HepG2 (cell line): Measurements from ENCODE around the gene WWC2. TPM values are rescaled to one million over a fixed set of nuclear protein-coding genes. Genes with fewer than 3 reads are reported as not detected.

Source experiments
- ARNT ChIP-seq: fragments of 450-650 bp; IDR thresholded peaks from 2 replicates; pipeline ENCODE4 v1.6.1; 2017
- ERF ChIP-seq: IDR thresholded peaks from 2 replicates; pipeline ENCODE4 v1.6.1; 2018; ENCODE audit warnings: missing biosample characterization, missing genetic modification reagents
- FOXA3 ChIP-seq: IDR thresholded peaks from 2 replicates; pipeline ENCODE4 v1.6.1; 2016; ENCODE audit warnings: missing genetic modification reagents, missing compliant biosample characterization
- HOXA3 ChIP-seq: sonication (generic); formaldehyde crosslinking; IDR thresholded peaks from 2 replicates; pipeline ENCODE4 v1.5.0; 2020; ENCODE audit warnings: missing genetic modification reagents
- HOXA5 ChIP-seq: sonication (generic); formaldehyde crosslinking; IDR thresholded peaks from 2 replicates; pipeline ENCODE4 v1.4.0; 2020; ENCODE audit warnings: missing genetic modification reagents
- KDM5B ChIP-seq: sonication (generic); formaldehyde crosslinking; IDR thresholded peaks from 2 replicates; pipeline ENCODE4 v1.4.0; 2020; ENCODE audit warnings: missing genetic modification reagents, mild to moderate bottlenecking, borderline replicate concordance
- NFYC ChIP-seq: IDR thresholded peaks from 2 replicates; pipeline ENCODE4 v1.6.1; 2016; ENCODE audit warnings: missing genetic modification reagents, missing compliant biosample characterization
- SMAD3 ChIP-seq: sonication (generic); formaldehyde crosslinking; IDR thresholded peaks from 2 replicates; pipeline ENCODE4 v1.4.0; 2020; ENCODE audit warnings: missing genetic modification reagents
- SMAD9 ChIP-seq: sonication (generic); formaldehyde crosslinking; IDR thresholded peaks from 2 replicates; pipeline ENCODE4 v1.5.1; 2020; ENCODE audit warnings: mild to moderate bottlenecking, missing genetic modification reagents
- SMYD3 ChIP-seq: sonication (generic); formaldehyde crosslinking; IDR thresholded peaks from 2 replicates; pipeline ENCODE4 v1.8.1; 2023; ENCODE audit warnings: mild to moderate bottlenecking, missing genetic modification reagents
- SOX5 ChIP-seq: IDR thresholded peaks from 2 replicates; pipeline ENCODE4 v1.6.1; 2016; ENCODE audit warnings: borderline replicate concordance
- SPEN ChIP-seq: sonication (generic); formaldehyde crosslinking; IDR thresholded peaks from 2 replicates; pipeline ENCODE4 v1.5.1; 2020; ENCODE audit warnings: low read depth, mild to moderate bottlenecking, missing genetic modification reagents
- ZIK1 ChIP-seq: sonication (generic); formaldehyde crosslinking; IDR thresholded peaks from 2 replicates; pipeline ENCODE4 v1.5.0; 2020; ENCODE audit warnings: mild to moderate bottlenecking, low read depth, missing genetic modification reagents, borderline replicate concordance
- ZMAT3 ChIP-seq: sonication (generic); formaldehyde crosslinking; conservative IDR thresholded peaks from 2 replicates; pipeline ENCODE4 v1.7.0; 2021; ENCODE audit warnings: missing genetic modification reagents
- ZMYM4 ChIP-seq: sonication (generic); formaldehyde crosslinking; IDR thresholded peaks from 2 replicates; pipeline ENCODE4 v1.8.1; 2023; ENCODE audit warnings: mild to moderate bottlenecking, missing genetic modification reagents
- ZNF24 ChIP-seq: fragments of 450-650 bp; IDR thresholded peaks from 2 replicates; pipeline ENCODE4 v1.6.1; 2017; ENCODE audit warnings: antibody characterized with exemption, mild to moderate bottlenecking
- ZNF33A ChIP-seq: sonication (generic); formaldehyde crosslinking; IDR thresholded peaks from 2 replicates; pipeline ENCODE4 v1.5.1; 2020; ENCODE audit warnings: missing genetic modification reagents, mild to moderate bottlenecking, moderate library complexity, borderline replicate concordance
- ZNF383 ChIP-seq: sonication (generic); formaldehyde crosslinking; IDR thresholded peaks from 2 replicates; pipeline ENCODE4 v1.4.0; 2020; ENCODE audit warnings: missing genetic modification reagents, mild to moderate bottlenecking, borderline replicate concordance
- ZNF629 ChIP-seq: sonication (generic); formaldehyde crosslinking; conservative IDR thresholded peaks from 2 replicates; pipeline ENCODE4 v1.5.0; 2020; ENCODE audit warnings: missing genetic modification reagents
- ZNF776 ChIP-seq: sonication (generic); formaldehyde crosslinking; IDR thresholded peaks from 2 replicates; pipeline ENCODE4 v1.4.0; 2020; ENCODE audit warnings: mild to moderate bottlenecking, missing genetic modification reagents
- ZNF782 ChIP-seq: sonication (generic); formaldehyde crosslinking; IDR thresholded peaks from 2 replicates; pipeline ENCODE4 v1.4.0; 2020; ENCODE audit warnings: missing genetic modification reagents, mild to moderate bottlenecking, borderline replicate concordance
- ZSCAN20 ChIP-seq: sonication (generic); formaldehyde crosslinking; IDR thresholded peaks from 2 replicates; pipeline ENCODE4 v1.4.0; 2020; ENCODE audit warnings: missing genetic modification reagents, mild to moderate bottlenecking, borderline replicate concordance
- polyA plus RNA-seq, 8 experiments: library from polyadenylated mRNA; depleted of rRNA in 3 of 8; stranded (reverse) in 7 of 8; unstranded in 1 of 8; fragments of >200 nt; fragmentation: Illumina TruSeq in 4 of 8; extraction: Trizol in 4 of 8; gene quantifications; 2 replicates each; pipeline versions ENCODE4 v1.2.1 to v1.2.3, GENCODE V29; 2011 to 2016; ENCODE audit warnings: low read depth in 4 of 8, missing spikeins in 1 of 8, mixed read lengths in 1 of 8; ENCODE audit not compliant: insufficient read depth in 1 of 8
- total RNA-seq, 5 experiments: library from RNA; depleted of rRNA; stranded (reverse); fragments of >200 nt; fragmentation: Illumina TruSeq; extraction: Trizol; gene quantifications; 2 replicates each; pipeline ENCODE4 v1.2.3, GENCODE V29; 2016; ENCODE audit warnings: low read depth in 1 of 5
- TF ChIP-seq, protein P1 (sequence below): sonication (generic); formaldehyde crosslinking; IDR thresholded peaks from 2 replicates; pipeline ENCODE4 v1.5.0; 2020; ENCODE audit warnings: missing genetic modification reagents
- TF ChIP-seq, protein P2 (sequence below): sonication (generic); formaldehyde crosslinking; IDR thresholded peaks from 2 replicates; pipeline ENCODE4 v1.4.0; 2020; ENCODE audit warnings: missing genetic modification reagents
- TF ChIP-seq, protein P3 (sequence below): sonication (generic); formaldehyde crosslinking; IDR thresholded peaks from 2 replicates; pipeline ENCODE4 v1.8.1; 2023; ENCODE audit warnings: missing genetic modification reagents, inconsistent platforms, borderline replicate concordance

Gene WWC2
- total and polyA plus RNA-seq, 2 of the 13 experiments (the other 11 are each of a cell fraction or from before 2014, with no cell fraction given), result 40.0 to 50.1 TPM

DNA sequence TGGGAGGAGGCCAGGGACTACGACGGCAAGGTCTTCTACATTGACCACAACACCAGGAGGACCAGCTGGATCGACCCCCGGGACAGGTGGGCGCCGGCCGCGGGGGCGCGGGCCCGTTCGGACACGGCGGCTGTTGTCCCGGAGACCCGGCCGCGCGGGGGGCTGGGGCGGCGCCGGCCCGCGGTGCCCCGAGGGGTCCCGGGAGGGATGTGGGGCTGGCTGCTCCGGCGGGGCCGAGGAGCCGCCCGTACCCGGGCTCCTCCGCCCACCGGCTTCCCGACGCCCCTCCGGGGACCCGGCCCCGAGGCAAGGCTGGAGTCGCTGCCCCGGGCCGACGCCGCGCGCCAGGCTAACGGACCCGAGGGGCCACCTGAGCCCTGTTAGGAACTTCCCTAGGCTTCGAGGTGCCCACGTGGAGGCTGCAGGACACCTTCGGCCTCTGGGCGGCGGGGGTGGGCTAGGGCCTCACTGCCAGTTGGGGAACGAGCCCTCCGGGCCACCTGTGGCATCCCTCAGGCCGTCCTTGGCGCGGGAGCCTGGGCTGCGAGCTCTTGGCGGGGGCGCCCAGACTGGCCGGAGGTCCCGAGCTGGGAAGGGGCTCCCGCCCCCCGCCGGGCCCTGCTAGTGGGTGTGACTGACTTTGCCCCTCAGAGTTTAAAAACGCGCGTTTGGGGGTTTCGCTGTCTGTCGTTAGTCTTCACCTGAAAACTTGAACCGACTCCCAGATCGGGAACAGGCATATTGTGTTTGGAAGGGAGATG is 660 bp downstream of the WWC2 start (continued):
- TF ChIP-seq, protein P1, sequence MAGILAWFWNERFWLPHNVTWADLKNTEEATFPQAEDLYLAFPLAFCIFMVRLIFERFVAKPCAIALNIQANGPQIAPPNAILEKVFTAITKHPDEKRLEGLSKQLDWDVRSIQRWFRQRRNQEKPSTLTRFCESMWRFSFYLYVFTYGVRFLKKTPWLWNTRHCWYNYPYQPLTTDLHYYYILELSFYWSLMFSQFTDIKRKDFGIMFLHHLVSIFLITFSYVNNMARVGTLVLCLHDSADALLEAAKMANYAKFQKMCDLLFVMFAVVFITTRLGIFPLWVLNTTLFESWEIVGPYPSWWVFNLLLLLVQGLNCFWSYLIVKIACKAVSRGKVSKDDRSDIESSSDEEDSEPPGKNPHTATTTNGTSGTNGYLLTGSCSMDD (CRISPR knock-in tag), result no peak
- no peak for TF ChIP-seq HOXA5 (CRISPR knock-in tag)
- TF ChIP-seq SMAD9 (CRISPR knock-in tag), result no peak
- TF ChIP-seq SOX5 (CRISPR knock-in tag), result no peak
- TF ChIP-seq, protein P2, sequence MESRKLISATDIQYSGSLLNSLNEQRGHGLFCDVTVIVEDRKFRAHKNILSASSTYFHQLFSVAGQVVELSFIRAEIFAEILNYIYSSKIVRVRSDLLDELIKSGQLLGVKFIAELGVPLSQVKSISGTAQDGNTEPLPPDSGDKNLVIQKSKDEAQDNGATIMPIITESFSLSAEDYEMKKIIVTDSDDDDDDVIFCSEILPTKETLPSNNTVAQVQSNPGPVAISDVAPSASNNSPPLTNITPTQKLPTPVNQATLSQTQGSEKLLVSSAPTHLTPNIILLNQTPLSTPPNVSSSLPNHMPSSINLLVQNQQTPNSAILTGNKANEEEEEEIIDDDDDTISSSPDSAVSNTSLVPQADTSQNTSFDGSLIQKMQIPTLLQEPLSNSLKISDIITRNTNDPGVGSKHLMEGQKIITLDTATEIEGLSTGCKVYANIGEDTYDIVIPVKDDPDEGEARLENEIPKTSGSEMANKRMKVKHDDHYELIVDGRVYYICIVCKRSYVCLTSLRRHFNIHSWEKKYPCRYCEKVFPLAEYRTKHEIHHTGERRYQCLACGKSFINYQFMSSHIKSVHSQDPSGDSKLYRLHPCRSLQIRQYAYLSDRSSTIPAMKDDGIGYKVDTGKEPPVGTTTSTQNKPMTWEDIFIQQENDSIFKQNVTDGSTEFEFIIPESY, result no peak
- TF ChIP-seq ZNF24, result no peak
- TF ChIP-seq ZNF629 (CRISPR knock-in tag), result no peak
- no peak for TF ChIP-seq ZNF383 (CRISPR knock-in tag)
- TF ChIP-seq ZSCAN20, result no peak
- no peak for TF ChIP-seq ARNT
- TF ChIP-seq ZNF776 (CRISPR knock-in tag), result no peak
- 0 out of 2 replicates have a peak, but pooled peaks have one; percentile 25 for TF ChIP-seq ZMAT3 (CRISPR knock-in tag)
- no peak for TF ChIP-seq ERF (CRISPR knock-in tag)
- TF ChIP-seq HOXA3 (CRISPR knock-in tag), result no peak
- TF ChIP-seq NFYC (CRISPR knock-in tag), result no peak
- peak; percentile 54; the same call in 1 of the 2 replicates for TF ChIP-seq SPEN (CRISPR knock-in tag)
- 0 out of 2 replicates have a peak, but pooled peaks have one; percentile 37 for TF ChIP-seq KDM5B (CRISPR knock-in tag)
- TF ChIP-seq SMAD3 (CRISPR knock-in tag), result no peak
- peak; percentile 22; the same call in 1 of the 2 replicates for TF ChIP-seq ZMYM4
- TF ChIP-seq ZNF782 (CRISPR knock-in tag), result no peak
- TF ChIP-seq ZIK1 (CRISPR knock-in tag), result 0 out of 2 replicates have a peak, but pooled peaks have one; percentile 33
- TF ChIP-seq, protein P3, sequence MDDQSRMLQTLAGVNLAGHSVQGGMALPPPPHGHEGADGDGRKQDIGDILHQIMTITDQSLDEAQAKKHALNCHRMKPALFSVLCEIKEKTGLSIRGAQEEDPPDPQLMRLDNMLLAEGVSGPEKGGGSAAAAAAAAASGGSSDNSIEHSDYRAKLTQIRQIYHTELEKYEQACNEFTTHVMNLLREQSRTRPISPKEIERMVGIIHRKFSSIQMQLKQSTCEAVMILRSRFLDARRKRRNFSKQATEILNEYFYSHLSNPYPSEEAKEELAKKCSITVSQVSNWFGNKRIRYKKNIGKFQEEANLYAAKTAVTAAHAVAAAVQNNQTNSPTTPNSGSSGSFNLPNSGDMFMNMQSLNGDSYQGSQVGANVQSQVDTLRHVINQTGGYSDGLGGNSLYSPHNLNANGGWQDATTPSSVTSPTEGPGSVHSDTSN, result no peak
- TF ChIP-seq ZNF33A (CRISPR knock-in tag), result no peak
- TF ChIP-seq FOXA3 (CRISPR knock-in tag), result no peak
- no peak for TF ChIP-seq SMYD3 (CRISPR knock-in tag)
